AG08396 (cell line): ENCODE data around the gene TRAPPC13.
"Not testable (repeated sequence)": the region's sequence is repeated elsewhere in the genome, so short reads cannot be mapped to it uniquely, and the experiment has no call there.

Source experiments
- DNase-seq: peaks from one replicate; pipeline ENCODE4 v3.0.0; 2012; ENCODE audit warnings: low spot score, mixed read lengths

Gene TRAPPC13, protein sequence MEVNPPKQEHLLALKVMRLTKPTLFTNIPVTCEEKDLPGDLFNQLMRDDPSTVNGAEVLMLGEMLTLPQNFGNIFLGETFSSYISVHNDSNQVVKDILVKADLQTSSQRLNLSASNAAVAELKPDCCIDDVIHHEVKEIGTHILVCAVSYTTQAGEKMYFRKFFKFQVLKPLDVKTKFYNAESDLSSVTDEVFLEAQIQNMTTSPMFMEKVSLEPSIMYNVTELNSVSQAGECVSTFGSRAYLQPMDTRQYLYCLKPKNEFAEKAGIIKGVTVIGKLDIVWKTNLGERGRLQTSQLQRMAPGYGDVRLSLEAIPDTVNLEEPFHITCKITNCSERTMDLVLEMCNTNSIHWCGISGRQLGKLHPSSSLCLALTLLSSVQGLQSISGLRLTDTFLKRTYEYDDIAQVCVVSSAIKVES

DNA sequence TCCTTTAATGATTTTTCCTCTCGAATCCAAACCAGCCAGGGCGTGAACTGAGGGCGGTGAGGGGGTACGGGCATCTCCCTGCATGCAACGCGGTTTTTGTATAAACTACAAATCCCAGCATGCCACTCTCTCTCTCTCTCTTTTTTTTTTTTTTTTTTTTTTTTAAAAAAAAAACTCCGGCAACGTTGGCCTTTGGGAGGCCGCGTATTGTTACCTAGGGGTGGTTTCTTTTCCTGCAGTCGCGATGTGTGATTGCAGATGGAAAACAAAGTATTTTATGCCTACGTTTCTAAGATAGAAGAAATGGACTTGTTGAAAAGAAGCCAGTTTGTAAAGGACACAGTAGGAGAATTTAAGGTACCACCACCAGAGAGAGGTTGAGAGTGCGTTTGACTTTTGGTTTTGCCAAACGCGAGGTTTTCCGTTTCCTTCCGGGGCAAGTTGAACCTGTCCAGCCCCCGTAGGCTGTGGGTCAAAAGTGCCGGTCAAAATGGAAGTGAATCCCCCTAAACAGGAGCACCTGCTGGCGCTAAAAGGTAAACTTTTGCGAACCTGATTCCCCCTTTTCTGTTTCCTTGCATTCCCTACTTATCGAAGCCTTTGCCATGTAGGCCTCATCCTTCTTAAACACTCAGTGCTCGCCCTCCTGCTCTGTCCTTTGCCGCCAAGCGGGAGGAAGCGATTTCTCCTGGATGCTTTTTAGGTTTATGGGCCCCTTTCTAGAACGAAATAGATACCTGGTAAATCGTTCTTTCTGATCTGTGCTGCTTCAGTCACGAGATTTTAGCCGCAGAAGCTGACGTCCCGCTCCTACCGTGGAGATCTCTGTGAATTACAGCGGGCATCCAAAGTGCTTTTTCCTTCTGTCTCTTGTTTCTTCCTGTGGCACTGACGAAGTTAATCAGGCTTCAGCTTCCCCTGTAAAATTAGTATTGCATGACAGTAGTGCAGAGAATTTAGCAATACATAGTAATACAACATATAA, at the start of gene TRAPPC13, which contains the start of gene SHLD3:
TRAPPC13 (plus strand) TSS at position 457 of the 985 bp plus-strand sequence; CDS start at position 491, 34 bp downstream.
SHLD3 (plus strand) TSS at position 457 of the 985 bp plus-strand sequence. CDS start 4,561 bp downstream, outside the sequence.
- peak; percentile 75 for DNase-seq

DNA sequence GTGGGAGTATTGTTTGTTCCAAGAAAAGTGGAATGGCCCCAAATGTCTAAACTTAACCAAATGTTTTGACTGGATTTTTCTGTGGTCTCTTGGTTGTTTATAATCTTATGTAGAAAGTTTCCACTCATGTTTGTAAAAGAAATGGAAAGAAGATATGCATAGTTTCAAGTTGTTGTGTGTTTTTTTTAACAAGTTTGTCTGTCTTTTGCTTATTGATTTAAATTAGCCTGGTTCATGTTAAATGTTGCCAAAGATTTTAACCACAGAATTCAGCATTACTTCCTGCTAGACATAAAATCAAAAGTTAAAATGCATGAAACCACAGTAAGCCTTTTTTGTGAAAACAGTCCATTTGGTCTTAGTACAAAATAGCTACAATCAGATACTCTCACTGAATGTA, 47.7 kb upstream of the TRAPPC13 start:
- no peak for DNase-seq

DNA sequence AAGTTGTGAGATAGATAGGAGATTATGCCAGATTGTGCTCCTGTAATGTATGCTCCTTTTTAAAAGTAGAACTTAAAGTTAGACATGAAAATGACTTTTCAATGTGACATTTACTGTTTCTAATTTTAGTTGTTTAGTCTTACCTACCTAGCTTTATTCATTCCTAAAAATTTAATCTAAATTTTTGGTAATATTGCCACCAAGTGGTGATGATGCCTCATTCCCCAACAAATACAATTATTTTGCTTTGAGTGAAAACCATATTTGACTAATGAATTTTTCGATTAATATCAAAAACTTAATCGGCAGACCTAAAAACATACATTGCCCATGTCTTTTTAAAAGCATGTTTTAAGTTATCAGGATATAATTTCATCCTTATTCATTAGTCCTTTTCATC, 36.1 kb upstream of the TRAPPC13 start:
- DNase-seq = no peak

DNA sequence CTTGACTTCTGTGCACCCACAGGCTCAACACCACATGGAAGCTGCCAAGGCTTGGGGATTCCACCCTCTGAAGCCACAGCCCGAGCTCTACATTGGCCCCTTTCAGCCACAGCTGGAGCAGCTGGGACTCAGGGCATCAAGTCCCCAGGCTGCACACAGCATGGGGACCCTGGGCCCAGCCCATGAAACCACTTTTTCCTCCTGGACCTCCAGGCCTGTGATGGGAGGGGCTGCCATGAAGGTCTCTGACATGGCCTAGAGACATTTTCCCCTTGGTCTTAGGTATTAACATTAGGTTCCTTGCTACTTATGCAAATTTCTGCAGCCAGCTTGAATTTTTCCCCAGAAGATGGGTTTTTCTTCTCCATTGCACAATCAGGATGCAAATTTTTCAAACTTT, 23.1 kb upstream of the TRAPPC13 start:
- not testable (repeated sequence) for DNase-seq

DNA sequence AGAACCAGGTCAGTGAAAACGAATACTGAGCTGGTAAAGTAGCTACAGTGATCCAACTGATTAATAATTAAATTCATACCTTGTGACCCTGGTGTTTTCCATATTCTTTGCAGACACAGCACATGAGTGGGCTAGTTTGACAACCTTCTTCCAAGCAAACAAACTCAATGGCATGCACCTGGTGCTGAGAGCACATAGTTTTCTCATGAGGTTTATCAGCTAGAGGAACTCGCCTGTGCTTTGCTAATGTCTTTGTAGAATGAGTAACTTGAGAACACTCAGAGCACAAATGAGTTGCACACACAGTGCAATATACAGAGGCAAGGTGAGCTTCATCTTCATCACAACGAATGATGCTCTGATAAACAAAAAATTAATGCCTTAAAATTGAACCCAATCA, 13.3 kb upstream of the TRAPPC13 start:
- DNase-seq = no peak

DNA sequence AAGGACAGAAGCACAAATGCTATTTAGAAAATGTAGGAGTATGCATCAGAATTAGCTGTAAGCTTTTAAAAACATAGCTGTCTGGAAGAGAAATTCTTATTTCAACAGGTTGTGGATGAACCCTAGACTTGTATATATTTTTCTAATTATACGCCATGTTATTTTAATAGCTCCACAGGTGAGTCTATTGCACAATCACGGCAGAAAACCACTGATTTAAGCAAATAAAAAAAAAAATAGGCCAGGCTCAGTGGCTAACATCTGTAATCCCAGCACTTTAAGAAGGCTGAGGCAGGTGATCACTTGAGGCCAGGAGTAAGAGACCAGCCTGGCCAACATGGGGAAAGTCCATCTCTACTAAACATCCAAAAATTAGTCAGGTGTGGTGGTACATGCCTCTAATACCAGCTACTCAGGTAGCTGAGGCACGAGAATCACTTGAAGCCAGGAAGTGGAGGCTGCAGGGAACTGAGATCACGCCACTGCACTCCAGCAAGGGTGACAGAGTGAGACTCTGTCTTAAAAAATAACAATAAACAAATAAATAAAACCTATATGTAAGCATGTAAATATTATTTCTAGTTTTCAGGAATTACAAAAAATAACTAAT, 12.4 kb upstream of the TRAPPC13 start:
- no peak for DNase-seq

DNA sequence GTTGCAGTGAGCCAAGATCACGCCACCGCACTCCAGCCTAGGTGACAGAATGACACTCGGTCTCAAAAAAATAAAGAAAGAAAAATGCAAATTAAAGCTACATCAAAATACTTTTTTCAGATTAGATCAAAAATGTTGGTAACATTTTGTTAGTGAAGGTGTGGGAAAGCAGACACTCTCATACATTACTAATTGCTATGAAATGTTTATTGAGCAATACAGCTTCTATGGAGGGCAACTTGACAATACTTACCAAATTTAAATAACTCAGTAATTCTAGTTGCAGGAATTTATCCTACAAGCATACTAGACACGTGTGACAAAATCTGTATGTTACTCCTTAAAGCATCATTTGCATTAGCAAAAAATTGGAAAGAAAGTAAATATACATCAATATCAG, 4.8 kb upstream of the TRAPPC13 start:
- DNase-seq = no peak

DNA sequence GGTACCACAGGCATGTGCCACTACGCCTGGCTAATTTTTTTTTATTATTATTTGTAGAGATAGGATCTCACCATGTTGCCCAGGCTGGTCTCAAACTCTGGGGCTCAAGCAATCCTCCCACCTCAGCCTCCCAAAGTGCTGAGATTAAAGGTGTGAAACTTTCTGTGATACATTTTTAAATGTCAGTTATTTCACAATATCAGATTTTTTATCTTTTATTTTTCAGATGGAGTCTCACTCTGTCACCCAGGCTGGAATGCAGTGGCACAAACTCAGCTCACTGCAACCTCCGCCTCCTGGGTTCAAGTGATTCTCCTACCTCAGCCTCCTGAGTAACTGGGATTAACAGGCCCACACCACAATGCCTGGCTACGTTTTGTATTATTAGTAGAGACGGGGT, 2.9 kb upstream of the TRAPPC13 start:
- not testable (repeated sequence) for DNase-seq

DNA sequence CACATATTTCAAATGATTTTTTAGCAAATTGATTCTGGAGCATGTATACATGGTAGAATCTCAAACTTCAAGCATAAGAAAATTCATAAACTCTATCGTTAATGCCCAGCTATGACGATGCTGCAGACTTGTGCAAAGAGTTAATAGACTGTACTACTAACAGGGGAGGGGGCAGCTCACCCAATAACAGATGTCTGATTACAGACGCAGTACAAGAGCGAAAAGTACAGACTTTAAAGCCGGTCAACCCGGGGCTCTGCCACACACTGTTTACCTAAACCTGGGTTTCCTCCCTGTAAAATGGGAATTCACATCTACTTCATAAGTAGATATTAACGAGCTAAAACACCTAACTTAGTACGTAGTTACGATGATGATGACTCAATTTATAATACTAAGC, 1.3 kb upstream of the TRAPPC13 start:
- DNase-seq = no peak

DNA sequence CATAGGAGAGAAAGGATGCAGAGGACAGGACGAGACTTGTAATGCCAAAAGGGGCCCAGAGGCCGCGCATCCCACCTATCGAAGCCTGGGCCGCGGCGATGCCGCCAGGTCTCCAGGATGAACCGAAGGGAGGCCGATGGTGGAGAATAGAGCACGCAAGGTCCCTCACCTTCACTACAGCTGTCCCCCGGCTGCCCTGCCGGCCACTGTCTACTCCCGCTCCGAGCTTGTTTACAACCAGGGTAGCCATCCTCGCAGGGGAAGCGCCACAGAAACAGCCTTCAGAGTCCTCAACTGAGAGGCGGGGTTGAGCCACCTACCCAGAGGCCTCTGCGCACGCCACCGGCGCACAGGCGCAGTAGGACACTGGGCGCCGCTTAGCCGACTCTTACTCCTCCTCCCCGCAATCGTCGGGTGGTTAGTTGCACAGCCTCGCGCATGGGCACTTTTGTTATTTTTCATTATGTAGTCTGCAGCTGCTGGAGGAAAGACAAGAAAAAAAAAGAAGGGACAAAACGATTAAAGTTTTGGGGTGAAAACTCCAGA, 729 bp upstream of the TRAPPC13 start, which contains the start of gene TRIM23:
TRIM23 (minus strand) TSS at position 309 of the 546 bp plus-strand sequence; CDS start at position 250, 59 bp downstream.
- peak; percentile 92 for DNase-seq

DNA sequence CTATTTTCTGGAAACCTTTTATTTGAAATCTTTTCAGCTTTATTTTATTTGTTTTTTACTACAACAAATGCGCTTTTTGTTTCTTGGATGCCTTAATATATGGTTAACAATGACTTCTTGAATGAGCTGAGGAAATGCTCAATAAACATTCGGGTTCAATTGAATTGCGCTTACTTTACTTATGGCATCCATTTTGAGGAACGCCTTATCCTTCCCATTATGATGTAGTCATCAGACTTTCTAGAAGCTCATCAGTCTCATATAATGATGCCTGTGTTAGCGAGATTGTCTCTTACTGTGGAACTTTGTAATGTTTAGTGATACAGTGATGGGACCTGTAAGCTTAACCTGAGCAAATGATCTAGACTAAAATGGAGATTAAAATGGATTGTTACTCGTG, 916 bp downstream of the TRAPPC13 start:
- DNase-seq = no peak

DNA sequence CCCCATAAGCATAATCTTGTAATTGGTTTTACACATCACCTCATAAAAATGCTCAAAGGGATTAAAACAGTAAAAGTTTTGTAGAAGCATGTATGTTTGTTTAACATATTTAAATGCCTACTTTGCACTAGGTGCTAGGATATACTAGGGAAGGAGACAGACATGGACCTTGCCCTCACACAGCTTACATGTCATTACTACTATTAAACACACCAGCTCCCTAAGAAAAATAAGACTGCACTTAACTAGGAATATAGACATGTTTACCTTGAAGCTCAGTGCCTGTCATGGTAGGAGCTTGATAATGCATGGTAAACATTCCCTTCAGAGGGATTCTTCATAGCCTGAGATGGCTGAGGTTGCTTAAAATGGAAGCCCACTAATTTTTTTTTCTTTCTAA, 6.2 kb downstream of the TRAPPC13 start:
- no peak for DNase-seq

DNA sequence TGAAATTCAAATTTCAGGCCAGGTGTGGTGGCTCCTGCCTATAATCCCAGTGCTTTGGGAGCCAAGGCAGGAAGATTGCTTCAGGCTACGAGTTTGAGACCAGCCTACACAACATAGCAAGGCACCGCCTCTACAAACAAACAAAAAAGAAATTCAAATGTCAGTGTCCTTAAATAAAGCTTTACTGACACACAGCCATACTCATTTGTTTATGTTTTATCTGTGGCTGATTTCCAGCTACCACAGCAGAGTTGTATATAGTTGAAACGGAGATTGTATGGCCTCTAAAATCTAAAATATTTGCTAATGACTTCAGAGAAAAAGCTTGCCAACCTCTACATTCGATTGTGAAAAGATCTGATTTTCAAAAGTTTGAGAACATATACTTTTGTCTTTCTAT, 15.4 kb downstream of the TRAPPC13 start:
- no peak for DNase-seq

DNA sequence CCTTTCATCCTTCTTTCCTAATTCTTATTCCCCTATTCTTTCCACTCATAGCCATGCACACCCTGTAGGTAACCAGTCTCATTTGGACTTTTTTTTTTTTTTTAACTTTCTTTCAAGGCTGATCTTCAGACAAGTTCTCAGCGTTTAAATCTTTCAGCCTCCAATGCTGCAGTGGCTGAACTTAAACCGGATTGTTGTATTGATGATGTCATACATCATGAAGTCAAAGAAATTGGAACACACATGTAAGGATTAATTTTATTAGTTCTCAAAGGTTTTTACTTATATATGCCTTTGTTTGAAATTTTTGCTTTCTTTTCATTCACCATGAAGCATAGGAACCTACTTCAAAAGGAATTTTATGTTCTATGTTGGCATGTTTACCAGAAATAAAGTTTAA, 22.1 kb downstream of the TRAPPC13 start:
- DNase-seq = no peak

DNA sequence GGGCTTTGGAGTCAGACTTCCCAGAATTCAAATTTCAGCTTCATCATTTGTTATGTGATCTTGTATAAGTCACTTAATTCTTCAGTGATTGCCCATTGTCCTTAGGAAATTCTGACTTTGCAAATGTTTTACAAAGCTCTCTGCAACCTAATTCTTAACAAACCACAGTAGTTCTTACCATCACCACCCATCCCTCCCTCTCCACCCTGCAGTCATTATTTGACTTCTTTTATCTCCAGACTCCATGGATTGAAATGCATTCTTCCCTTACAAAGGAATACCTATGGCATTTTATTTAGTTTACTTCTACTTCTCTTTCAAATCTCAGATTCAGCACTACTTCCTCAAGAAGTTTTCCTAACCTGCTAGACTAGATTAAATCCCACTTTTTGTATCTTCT, 23.1 kb downstream of the TRAPPC13 start:
- no peak for DNase-seq

DNA sequence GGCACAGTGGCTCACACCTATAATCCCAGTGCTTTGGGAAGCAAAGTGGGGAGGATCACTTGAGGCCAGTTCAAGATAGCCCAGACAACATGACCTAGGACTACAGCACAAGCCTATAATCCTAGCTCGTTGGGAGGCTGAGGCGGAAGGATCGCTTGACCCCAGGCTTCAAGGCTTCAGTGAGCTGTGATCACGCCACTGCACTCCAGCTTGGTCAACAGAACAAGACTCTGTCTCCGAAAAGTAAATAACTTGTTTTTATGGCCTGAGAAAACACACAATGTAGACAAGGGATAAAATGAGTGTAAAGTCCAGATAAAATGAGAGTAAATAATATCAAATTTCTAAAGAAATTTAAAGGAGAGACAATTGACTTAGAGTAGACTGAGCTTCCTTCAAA, 26.3 kb downstream of the TRAPPC13 start:
- no peak for DNase-seq

DNA sequence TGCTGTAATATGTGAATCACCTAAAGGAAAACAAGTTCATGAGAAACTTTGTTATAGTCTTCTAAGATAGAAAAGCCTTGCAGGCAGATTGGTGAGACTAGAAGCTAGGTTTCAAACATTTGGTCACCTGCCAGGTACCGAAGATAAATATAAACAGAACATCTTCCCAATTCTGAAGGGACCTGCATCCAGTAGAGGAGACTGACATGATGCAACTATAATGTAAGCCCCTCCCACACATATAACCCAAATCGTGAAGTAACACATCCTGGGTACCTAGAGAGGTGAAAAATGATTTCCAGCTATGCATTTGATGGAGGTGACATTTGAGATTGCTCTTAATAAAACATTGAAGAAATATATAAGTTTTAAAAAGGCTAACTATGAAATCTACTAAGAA, 29.9 kb downstream of the TRAPPC13 start:
- no peak for DNase-seq

DNA sequence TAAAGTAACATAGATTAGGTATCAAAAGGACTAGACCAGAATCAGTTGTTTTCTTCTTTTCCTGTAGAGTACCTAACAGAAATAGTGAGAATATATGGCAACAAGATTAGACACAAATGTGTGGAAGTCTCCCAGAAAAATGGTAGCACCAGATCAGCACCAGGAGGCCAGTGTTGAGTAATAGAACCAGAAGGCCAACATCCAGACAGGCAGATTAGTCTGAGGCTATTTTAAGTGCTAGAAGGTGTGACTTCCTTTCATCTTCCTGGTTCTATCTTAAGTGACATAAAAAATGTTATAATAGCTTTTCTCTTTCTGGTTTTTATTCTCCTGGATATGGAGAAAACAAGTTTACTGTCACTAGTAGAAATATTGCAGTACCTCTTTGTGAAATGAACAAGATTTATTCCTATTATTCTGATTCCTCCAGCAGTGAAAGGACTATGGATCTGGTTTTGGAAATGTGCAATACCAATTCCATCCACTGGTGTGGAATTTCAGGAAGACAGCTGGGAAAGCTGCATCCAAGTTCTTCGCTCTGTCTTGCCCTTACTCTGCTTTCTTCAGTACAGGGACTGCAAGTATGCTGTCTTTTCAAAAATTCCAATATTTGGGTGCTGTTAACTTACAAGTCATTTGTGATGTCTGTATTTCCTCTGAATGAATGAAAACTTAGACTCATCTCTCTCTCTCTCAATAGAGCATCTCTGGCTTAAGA, 39.1 kb downstream of the TRAPPC13 start:
- DNase-seq = peak; percentile 14

DNA sequence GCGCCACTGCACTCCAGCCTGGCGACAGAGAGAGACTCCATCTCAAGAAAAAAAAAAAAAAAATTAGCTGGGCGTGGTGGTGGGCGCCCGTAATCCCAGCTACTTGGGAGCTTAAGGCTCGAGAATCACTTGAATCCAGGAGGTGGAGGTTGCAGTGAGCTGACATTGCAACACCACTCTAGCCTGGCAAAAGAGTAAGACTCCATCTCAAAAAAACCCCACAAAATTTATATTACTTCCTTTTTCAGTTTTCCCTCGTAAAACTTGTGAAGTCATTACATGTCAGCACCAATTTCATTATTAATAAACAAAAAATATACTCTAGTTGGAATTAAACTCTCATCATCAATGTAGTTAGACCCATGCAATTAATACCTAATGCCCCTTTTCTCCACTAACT, 43.9 kb downstream of the TRAPPC13 start:
- DNase-seq = no peak

DNA sequence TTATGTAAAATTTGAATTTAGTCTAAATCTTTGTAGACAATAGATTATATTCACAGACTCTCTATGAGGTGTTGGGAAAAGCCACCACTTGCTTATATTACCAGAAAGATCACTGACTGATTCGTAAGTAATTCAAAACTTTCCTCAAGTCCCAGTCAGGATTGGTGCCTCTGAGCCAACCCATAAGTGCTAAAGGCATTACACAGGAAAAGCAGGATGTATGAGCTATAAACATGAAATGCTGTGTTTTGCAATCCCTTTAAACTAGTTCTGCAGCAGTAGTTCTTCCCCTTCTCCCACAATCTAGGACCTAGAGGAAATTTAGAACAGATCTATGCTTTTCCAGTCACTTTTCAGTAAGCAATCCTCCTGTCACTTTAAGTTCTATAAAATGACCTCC, 48.0 kb downstream of the TRAPPC13 start:
- peak; percentile 30 for DNase-seq

DNA sequence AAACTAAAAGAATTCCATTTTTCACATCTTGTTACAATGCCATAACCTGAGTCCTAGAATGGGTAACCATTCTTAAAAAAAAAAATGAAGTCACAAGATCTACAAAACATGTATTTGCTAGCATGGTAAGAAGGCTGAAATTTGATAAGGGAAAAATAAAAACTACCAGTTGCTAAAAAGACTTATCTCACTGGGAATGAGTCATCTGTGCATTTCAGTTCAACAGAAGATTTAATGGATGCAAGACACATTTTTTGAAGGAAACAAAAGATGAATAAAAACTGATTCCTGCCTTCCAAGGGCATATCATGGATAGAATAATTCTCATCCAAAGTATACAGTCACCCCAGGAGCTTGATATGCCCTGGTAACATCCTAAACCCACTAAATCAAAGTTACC, 49.9 kb downstream of the TRAPPC13 start:
- no peak for DNase-seq
